ENCODE results near the gene ADGRA3.

- TF ChIP-seq CTCF (IDR thresholded peaks at IDR 0.05) (no peak), POLR2AphosphoS5 (IDR thresholded peaks at IDR 0.05) (no peak)
Observed at GRCh38 chr4:22430626-22431025, 85.2 kb downstream of the ADGRA3 start.
